GM23248 (cell line): Measurements from ENCODE around the gene DDX23.

Source experiments
- EZH2 ChIP-seq: fragments of 200-600 bp; sonication (generic); IDR thresholded peaks from 2 replicates; pipeline ENCODE4 v1.6.1; 2018; ENCODE audit warnings: antibody characterized with exemption, mild to moderate bottlenecking; ENCODE audit not compliant: insufficient read depth, poor library complexity, severe bottlenecking
- EZH2phosphoT487 ChIP-seq: fragments of 200-600 bp; sonication (generic); IDR thresholded peaks from 2 replicates; pipeline ENCODE4 v1.6.1; 2018; ENCODE audit warnings: antibody characterized with exemption, moderate library complexity, mild to moderate bottlenecking, low read depth; ENCODE audit not compliant: insufficient read depth

DNA sequence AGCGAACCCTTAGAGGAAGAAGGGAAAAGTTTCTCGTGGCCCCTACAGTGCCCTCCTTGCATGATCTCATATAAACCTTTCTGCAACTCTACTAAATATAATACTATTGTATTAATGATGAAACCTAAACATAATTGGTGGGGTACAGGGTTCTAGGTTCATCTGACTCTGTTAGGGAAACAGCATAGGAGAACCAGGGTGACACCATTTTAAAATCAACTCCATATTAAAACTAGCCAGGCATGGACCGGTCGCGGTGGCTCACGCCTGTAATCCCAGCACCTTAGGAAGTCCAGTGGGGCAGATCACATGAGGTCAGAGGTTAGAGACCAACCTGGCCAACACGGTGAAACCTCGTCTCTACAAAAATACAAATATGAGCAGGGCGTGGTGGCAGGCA lies 28.7 kb upstream of the DDX23 start:
- TF ChIP-seq EZH2phosphoT487 (no peak), EZH2 (no peak)
